Stimulated activated CD8-positive, alpha-beta memory T cell treated with anti-CD3 and anti-CD28 coated beads, Interleukin-4, amount 100 ng/mL, for 1 hour (primary cell): Measurements from ENCODE around the gene LECT2.

Source experiments
- DNase-seq, 2 donors: peaks; one replicate each; pipeline ENCODE4 v3.0.0-alpha.2; 2020; ENCODE audit warnings: low read depth in 2 of 2, low spot score in 1 of 2

The LECT2 gene

DNA sequence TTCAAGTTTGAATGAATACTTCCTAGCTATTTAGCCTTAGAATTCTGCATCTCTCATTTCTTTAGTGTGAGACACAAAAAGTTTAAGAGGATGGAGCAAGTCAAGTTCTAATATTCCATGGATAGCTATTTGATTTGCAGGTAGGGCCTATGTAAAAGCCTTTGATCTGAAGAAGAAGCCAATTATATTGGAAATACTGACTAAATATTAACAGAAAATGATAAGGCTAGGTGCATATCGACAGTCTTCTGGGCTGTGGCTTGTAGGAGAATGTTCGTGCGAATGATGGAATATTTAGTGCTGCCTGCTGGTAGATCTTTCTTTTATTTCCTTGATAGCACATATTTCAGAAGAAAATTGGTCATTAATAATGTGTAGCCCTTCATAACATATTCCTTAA is at the start of gene LECT2:
TSS of gene LECT2 (minus strand) at position 85 of the 400 bp plus-strand sequence. CDS start 150 bp downstream, outside the sequence.
- no peak for DNase-seq

DNA sequence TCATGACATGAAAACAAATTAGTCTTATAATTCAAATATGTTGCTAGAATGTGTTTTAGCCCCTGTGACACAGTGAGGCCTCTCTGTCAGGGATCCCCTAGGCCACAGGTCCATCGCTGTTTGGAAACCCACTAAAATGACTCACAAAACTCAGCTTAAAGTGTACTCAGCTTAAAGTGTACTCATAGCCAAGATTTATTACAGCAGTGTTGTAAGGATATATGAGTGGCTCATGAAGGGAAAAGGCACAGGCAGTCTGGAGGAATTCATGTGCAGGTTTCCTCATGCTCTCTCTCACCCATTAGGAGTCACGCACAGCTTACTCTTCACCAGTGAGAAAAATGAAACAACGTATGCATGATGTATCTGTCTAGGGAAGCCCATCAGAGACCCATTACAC is 49.7 kb upstream of the LECT2 start:
- DNase-seq: no peak

DNA sequence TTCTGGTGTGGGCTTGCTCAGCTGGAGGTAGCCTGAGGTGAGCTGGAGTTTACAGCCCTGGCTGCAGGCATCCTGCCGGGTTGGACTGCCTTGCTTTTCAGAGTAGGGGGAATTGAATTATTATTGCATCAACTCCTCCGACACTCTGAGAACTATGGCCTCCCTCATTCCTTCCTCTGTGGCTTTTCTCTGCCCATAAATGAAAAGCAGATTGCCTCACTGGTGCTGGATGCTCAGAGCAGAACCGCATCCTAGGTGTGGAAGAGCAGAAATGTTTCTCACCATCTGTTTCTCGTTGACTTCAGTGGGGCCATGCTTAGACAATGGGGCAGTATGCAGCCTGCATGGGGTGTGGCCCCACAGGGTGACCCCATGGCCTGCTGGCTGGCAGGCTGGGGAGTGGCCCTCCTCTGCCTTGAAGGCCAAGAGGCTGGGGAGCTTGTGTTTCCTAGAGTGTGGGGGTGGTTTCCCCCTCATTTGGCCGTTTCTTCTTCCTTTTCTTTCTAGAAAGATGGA is 46.7 kb upstream of the LECT2 start:
- DNase-seq: no peak

DNA sequence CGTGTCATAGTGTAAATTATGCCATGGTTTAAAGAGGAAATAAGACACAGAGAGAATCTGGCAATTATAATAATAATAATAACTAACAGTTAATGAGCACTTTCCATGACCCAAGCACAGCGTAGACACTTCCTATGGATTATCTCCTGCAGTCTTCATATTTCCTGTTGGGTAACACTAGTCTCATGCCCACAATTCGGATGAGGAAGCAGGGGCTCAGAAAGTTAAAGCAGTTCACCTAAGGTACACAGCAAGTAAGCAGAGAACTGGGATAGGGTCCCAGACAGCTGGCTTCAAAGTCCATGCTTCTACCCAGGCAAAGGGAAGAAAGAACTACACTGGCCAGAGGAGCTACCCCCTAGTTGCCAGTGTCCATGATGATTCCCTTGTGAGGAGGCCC is 46.1 kb upstream of the LECT2 start:
- no peak for DNase-seq

DNA sequence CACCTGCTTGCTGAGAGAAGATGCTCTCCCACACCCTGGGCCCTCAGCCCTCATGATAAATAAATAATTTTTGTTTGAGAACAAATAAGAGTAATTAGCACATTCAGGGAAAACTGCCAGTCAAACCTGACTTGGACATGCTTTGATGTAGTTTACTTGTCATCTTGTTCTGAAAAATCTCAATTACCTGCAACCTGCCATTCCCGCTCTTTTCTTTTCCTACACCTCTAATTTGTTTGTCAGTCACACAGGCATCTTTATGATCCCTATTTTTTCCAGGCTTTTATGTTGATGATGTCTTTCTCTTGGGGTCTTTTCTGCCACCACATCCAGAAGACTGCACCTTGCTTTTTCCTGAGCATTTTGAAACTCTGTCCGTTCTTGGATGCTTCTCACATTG is 45.4 kb upstream of the LECT2 start:
- no peak for DNase-seq

DNA sequence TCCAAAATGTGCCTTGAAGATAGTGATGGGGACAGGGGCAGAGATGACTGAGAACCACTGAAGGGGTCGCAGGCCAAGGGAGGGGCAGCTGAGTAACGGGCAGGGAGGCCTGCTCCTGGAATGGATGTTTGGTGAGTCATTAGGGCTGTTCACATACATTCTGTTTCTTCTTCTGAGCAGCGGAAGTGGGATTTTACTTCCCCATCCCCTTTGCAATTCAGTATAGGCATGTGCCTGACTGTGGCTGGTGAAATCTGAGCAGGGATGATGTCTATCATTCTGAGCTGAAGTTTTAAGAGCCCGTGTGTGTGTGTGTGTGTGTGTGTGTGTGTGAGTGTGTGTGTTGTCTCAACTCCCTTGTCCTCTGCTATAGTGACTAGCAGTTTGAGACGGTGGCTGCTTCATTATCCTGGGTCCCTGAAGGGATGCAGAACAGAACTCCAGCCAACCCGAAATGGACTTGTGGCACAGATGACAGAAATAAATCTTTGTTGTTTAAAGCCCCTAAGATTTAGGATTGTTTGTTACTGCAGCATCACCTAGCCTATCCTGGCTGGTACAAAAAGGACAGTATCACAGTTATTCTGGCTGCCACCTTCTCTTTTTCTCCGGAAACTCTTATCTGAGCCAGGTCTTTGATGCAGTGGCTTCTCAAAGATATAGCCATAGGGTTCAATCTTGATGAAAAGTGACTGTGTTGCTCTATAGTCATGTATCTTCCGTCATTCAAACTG is 44.8 kb upstream of the LECT2 start:
- DNase-seq: no peak

DNA sequence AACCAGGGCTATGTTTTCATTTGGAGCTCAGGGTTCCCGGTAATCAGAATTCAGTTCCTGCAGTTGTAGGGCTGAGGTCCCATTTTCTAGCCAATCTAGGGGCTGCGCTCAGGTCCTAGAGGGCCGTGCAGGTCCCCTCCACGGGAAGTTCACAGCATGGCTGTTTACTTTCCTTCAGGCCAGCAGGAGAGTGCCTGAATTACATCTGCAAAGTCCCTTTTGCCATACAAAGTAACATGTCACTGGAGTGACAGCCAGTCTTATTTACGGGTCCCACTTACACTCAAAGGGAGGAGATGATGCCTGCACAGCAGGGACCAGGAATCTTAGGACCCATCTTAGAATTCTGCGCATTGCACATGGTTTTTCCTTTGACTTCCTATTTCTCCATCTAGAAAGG is 44.1 kb upstream of the LECT2 start:
- no peak for DNase-seq

DNA sequence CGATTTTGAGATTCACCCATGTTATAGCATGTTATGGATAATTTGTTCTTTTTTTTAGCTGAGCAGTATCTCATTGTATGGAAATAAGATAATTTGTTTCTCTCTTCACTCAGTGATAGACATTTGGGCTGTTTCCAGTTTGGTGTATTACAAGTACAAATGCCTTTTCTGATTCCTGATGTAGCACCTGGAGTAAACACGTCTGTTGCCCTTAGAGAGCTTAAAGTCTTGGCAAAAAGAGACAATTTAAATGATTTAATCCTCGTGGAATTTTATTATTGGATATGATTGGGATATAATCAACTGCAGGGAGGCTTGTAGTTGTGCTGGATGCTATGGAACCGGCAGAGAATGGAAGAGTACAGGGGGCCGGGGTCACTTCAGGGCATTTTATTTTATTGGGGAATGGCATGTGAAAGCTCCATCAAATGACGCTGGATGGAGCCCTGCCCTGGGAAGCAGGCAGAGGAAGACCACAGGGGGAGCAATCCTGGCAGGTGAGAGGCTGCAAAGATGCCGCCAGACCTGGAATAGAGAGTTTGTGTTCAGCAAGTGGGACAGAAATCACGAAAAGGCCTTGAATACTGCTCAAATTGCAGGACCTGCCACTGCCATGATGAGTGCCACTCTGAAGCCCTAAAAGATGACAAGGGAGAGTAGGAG is 43.0 kb upstream of the LECT2 start:
- DNase-seq: no peak

DNA sequence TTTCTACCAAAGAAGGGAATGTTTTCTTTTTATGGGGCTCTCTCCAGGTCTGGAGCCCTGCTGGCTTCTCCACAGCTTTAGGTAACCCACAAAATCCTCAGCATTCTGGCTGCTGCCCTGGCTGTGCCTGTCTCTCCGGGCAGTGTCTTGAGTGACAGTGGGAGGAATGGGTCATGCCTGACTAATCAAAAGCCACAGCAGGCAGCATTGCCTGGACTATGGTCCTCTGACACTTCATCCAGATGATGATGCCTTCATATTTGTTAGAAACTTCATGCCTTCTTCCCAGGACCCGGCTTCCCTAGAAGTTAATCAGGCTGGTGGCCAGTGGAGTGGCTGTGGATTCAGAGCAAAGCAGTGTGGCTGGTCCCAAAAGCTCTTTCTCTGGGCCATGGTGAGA is 41.8 kb upstream of the LECT2 start:
- no peak for DNase-seq

DNA sequence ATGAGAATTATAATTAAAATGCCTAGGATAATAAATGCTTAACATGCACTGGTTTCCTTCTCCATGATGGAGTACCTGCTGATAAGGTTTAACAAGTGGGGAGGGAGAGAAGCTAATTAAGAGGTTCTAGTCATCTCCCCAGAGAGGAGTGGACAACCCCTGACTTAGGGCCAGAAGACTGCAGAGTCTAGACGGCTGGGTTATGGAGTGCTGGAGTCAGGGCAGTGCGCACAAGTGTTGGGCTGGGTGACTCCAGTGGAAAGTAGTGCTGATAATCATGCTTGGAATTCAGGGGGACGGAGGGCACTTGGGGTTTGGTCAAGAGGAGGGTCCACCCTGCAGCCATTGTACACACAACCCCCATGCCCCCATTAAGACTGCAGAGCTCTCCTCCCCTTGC is 41.2 kb upstream of the LECT2 start:
- no peak for DNase-seq

DNA sequence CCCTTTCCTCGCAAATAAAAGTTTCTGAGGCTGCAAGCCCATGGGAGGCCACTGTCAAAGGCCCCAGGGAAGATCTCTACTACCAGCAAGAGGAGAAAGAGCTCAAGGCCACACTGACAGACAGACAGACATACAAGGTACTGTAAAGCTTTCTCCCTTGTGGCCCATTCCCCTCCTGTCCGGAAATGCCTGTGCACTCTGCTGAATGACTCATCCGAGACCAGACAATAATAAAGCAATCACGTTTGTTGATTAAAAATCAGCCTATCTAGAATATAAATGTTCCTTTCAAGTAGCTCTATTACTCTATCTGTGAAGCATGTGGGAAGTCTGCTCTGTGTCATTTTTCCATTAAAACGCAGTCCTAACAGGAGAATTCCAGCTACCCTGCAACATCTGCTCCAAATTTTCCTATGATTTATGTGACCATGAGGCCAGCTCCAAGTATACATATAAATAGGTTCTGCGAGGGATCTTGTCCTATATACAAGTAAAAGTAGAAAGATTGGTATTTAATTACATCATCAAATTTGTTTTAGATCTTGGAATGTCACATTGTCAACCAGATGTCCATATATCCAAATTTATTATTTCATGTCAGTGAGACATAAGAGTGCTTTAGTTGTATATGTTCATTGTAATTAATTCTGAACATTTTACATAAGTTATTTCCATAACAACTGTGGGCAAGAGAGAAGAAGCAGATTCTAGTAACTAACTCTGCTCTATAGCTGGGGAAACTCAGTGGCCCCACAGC is 39.3 kb upstream of the LECT2 start:
- no peak for DNase-seq

DNA sequence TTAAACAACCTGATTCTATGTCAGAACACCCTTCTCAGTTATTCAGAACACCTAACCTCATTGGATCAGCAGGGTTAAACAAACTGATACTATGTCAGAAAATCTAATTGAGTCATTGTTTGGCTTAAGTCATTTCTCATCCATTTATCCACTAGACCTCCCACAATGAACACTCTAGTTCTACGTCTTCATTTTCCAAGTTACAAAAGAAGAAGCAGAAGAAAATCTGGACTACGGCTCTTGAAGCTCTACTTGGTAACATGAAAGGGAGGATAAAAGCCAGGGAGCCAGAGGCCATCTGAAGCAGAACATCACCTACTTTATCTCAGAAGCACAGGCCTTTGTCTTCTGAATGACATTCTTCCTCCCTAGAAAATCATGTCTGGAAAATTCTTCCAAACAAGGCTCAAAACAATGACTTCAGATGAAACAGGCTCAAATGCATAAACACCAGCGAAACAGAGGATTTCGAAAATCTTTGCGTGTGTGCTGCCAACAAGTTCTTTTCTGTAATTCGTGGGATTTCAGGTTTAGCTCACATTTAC is 38.6 kb upstream of the LECT2 start:
- DNase-seq: no peak

DNA sequence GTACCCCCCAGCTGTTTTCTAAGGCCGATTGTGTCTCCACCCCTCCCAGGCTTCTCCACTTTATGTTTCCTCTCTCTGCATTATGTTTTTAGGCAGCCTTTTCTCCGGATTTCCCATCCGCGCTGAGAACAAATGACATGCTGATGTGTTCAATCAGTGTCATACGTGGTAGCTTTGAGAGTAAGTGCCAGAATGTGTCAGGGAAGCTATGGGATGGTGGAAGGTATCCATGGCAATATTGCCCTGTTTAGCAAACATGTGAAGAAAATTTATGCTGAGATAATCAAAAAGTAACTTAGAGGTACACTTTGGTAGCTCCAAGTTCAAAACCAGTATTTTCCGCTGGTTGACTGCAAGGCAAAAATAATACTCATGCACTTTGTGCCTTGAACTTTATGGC is 36.6 kb upstream of the LECT2 start:
- no peak for DNase-seq

DNA sequence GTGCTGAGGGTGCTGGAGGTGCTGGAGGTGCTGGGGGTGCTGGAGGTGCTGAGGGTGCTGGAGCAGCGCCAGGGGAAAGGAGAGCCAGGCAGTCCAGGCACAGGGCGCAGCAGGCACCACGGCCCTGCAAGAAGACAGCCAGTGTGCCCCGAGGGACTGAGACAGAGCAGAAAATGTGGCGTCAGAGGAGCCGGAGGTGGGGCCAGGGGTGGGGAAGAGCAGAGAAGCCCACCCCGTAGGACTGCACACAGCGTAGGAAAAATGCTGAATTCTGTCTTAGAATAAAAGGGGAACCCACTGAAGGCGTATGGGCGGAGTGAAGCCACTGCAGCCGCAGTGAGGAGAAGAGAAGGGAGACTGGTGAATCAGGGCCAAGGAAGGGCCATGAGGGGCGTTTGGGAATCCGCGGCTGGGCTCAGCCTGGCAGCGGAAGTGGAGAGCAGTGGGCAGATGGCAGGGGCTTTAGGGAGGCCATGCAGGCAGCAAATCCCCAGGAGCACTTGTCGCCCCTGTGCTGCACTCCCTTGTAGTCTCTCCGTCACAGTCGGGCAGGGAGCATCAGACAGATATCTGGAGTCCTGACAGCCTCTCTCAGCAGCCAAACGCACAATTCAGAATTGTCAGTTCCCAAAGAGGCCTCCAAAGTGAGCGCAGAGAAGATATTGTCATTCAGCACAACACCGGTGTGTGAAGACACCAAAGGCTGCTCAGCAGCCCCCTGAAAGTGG is 35.9 kb upstream of the LECT2 start:
- no peak for DNase-seq

DNA sequence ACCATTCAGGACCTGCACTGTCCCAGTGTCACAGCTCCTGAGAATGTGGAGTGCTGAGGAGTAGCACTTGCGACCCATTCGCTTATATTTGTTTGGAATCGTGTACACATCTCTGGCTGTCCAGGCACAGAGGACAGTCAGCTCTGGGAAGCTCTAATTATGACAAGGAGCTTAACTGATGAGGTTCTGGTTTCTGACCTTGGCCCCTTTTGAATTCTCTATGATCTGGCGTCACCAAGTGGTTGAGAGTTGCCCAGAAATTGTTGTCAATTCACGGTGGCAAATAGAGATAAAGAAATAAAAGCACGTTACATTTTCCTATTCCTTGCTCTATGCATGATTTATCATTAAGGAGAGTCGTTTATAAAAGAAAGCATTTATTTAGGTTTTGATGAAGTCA is 34.9 kb upstream of the LECT2 start:
- DNase-seq: no peak

DNA sequence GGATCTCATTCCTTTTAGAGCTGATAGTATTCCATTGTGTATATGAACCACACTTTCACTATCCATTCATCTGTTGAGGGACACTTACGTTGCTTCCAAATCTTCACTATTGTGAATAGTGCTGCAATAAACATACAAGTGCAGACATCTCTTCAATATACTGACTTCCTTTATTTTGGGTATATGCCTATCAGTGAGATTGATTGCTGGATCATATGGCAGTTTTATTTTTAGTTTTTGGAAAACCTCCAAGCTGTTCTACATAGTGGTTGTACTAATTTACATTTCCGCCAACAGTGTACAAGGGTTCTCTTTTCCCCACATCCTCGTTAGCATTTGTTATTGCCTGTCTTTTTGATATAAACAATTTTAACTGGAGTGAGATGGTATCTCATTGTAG is 33.8 kb upstream of the LECT2 start:
- DNase-seq: no peak

DNA sequence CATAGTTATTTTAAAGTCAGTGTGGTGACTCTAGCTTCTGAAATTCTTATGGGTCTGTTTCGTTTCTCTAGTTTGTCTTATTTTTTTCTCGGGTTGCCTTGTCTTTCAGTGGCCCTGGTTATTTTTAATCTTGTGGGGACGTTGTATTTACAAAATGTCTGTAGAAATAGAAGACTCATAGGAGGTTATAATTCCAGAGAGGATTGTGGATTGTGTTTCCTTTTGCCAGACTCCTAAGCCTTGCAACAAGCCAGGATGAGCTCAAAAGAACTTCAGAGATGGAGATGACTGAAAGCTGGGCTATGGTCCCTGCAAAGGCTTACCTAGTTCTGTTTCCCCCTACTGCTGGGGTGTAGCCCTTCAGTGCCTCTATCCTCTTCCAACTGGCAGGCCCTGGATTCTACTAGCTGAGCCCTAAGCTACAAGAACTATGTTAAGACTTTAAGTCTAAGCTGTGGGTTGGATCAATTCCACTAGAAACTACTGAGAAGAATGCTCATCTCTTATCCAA is 32.2 kb upstream of the LECT2 start:
- DNase-seq: no peak

DNA sequence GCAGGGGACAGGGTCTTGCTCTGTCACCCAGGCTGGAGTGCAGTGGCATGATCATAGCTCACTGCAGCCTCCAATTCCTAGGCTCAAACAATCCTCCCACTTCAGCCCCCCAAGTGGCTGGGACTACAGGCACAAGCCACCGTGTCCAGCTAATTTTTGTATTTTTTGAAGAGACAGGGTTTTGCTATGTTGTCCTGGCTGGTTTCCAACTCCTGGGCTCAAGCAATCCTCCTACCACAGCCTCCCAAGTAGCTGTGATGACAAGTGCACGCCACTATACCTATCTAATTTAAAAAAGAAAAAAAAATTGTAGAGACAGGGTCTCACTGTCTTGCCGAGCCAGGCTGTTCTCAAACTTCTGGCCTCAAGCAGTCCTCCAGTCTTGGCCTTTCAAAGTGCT is 31.6 kb upstream of the LECT2 start:
- DNase-seq: no peak

DNA sequence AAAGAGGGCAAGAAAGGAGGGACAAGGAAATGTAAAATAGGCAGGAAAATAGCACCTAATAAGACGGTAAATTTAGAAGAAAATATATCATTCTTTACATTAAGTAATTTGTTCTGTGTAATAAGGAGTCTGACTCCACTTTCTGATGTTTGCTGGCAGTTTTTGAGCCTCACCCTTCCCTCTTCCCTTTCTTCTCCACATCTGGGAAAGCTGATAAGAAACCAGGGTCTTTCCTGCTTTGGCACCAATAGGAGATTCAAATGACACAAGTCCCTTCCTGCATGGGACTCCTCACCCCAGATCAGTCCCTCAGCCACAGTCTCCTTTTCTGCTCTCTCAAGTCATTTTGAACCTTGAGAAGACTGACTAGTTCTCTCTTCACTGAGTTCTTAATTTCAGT is 31.2 kb upstream of the LECT2 start:
- no peak for DNase-seq

DNA sequence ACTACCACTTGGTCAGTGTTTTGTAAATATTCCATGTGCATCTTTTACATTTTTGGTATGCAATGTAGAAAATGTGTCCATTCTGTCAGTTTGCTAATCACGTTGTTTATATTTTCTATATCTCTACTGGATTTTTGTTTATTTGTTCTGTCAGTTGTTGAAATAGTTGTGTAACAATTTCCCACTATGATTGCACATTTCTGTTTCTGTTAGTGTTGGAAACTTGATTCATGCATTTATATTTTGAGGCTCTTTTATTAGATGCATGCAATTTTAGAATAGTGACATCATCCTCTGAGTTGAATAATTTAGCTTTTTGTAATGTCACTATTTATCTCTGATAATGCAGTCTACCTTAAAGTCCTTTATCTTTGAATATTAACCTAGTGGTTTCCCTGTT is 25.8 kb upstream of the LECT2 start:
- DNase-seq: no peak

DNA sequence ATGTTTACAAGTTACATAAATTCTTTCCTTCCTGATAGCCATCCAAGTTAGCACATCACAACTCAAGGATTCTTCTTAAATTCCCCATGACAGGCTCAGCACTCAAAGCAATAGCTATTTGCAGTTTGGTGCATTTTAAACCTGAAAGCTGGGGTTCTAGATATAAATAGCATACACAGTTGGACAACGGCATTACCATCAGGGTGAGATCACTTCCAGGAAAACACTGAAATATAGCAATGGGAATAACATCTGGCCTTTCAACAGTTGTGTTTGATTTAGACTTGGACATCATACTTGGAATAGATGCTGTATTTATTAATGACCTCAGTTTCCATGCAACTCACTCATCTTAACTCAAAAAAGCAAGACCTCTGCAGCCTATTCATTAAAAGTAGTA is 24.7 kb upstream of the LECT2 start:
- no peak for DNase-seq
